Activated naive CD8-positive, alpha-beta T cell treated with anti-CD3 and anti-CD28 coated beads, Interleukin-2, amount 50 U/mL, for 16 hours (primary cell): ENCODE results near the gene FAM53A.
A peak's percentile ranks its signal among the peaks of the same experiment; 100 is the strongest.

Experiments
- DNase-seq: peaks from one replicate; pipeline ENCODE4 v3.0.0-alpha.2; 2020; ENCODE audit warnings: low read depth, low spot score

FAM53A gene, protein sequence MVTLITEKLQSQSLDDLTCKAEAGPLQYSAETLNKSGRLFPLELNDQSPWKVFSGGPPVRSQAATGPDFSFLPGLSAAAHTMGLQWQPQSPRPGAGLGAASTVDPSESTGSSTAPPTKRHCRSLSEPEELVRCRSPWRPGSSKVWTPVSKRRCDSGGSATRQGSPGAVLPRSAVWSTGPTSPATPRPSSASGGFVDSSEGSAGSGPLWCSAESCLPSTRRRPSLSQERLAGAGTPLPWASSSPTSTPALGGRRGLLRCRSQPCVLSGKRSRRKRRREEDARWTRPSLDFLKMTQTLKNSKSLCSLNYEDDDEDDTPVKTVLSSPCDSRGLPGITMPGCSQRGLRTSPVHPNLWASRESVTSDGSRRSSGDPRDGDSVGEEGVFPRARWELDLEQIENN

DNA sequence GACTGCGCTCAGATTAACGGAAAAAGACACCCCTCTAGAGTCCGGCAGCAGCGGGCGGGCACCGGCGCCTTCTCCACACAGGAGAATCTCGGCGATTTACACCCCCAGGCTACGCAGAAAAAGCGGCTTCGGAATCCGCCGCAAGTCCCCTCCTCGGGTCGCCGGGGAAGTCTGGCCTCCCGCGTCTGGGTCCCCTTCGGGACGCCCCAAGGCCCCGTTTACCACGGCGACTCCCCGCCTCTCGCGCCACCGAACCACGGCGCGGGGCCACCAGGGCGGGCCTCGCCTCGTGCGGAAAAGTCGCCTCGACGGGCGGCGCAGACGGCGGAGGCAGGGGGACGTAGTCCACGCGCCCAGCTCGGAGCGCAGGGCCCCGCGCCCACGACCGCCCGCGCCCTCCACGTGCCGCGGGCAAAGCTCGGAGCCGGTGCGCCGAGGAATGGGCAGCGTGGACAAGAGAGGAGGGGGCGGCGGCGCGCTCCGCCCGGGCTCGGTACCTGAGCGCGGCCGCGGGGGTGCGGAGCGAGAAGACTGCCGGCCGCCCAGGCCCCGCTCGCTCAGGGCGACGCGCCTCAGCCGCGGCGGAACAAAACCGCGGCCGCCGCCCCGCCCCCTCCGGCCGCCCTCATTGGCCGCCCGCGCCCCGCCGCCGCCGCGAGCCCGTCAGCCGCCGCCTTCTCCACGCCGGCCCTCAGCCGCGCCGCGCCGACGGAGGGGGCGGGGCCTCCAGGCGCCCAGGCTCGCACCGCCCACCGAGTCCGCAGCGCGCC is at the start of gene FAM53A:
Gene FAM53A (minus strand): TSS at position 578 of the 770 bp plus-strand sequence. CDS start 15,572 bp downstream, outside the sequence.
- no peak for DNase-seq

DNA sequence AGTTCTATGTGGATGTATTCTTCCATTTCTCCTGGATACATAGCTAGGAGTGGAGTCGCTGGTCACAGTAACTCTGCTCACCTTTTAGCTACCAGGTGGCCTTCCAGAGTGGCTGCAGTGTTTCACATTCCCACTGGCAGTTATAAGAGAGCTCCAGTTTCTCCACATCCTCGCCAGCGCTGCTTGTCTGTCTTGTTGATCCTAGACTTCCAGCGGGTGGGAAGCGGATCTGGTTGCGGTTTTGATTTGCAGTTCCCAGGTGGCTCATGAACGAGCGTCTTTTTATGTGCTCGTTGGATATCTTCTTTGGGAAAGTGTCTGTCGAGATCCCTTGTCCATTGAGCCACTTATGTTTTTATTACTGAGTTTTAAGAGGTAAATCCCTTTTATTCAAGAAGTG is 48.8 kb upstream of the FAM53A start:
- no peak for DNase-seq

DNA sequence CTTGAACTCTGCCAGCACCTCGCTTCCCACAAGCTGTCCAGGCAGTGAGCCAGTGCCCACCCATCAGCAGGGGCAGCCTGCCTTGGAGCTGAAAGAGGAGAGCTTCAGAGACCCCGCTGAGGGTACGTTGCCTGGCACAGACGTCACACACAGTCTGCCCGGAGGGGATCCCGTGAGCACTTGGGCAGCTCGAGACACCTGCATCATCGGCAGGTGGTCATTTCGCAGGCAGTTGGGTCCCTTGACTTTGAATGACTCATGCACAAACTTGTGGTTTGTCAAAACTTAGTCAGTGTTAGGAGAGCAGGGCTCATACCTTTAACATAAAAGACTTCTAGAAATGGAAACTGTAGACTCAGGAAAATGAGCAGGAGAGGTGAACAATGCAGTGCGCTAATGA is 47.1 kb upstream of the FAM53A start:
- no peak for DNase-seq

DNA sequence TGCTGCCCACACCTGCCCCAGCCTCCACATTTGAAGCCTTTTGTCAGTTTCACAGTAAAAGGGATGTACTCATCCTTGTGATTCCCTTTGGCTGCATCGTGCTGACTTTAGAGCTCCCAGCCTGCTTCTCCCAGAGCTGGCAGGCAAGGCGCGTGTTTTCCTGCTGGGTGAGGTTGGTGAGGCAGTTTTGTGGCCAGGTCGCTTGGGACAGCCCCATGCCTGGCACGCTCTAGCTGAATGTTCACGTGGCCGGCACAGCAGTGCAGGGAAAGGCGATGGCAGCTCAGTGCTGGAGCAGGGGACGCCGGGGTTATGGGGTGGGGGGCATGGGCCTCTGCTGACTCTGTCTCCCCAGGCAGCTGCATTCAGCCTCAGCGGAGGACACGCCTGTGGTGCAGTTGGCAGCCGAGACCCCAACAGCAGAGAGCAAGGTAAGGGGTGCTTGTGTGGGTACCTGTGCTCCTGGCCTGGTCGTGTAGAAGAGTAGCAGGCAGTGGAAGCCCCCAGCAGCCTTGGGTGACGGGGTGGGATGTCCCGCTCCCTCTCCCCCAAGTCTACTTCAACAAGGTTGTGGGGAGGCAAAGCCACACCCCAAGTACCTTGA is 46.5 kb upstream of the FAM53A start:
- no peak for DNase-seq

DNA sequence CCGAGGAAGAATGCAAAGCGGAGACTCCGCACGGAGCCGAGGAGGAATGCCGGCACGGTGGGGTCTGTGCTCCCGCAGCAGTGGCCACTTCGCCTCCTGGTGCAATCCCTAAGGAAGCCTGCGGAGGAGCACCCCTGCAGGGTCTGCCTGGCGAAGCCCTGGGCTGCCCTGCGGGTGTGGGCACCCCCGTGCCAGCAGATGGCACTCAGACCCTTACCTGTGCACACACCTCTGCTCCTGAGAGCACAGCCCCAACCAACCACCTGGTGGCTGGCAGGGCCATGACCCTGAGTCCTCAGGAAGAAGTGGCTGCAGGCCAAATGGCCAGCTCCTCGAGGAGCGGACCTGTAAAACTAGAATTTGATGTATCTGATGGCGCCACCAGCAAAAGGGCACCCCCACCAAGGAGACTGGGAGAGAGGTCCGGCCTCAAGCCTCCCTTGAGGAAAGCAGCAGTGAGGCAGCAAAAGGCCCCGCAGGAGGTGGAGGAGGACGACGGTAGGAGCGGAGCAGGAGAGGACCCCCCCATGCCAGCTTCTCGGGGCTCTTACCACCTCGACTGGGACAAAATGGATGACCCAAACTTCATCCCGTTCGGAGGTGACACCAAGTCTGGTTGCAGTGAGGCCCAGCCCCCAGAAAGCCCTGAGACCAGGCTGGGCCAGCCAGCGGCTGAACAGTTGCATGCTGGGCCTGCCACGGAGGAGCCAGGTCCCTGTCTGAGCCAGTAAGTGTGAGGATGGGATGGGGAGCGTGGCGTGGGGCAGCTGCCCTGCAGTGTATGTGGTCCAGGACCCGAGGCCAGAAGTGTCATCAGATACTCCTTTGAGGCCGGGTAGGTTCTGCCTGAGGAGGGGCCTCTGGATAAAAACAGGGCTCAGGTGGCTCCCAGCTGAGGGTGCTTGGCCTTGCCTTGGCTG is 44.2 kb upstream of the FAM53A start:
- DNase-seq: no peak

DNA sequence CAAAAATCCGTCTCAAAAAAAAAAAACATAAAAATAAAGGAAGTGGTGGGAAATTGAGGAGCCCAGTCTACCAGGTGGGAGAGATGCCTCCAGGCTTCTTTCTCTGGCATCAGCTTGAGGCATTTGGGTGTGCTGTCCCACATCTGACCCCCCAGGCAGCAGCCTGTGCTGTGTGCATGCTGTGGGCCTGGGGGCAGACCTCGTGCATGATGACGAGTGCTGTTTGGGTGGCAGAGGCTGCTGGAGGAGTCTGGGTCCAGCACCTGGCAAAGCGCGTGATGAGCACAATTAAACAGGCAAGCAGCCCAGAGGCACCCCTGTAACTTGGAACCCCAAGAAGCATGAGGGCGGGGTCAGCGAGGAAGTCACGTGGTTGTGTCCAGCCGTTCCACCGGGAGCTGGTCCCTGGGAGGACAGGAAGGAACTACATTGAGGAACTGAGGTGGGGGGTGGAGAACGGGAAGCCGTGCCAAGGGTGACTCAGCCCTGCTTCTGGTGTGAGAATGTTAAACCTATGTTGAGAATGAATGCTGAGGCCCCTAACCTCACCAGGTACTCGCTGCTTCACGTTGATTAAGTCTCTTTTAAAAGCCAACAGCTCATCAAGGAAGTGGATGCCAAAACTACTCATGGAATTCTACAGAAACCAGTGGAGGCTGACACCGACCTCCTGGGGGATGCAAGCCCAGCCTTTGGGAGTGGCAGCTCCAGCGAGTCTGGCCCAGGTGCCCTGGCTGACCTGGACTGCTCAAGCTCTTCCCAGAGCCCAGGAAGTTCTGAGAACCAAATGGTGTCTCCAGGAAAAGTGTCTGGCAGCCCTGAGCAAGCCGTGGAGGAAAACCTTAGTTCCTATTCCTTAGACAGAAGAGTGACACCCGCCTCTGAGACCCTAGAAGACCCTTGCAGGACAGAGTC is 43.3 kb upstream of the FAM53A start:
- no peak for DNase-seq

DNA sequence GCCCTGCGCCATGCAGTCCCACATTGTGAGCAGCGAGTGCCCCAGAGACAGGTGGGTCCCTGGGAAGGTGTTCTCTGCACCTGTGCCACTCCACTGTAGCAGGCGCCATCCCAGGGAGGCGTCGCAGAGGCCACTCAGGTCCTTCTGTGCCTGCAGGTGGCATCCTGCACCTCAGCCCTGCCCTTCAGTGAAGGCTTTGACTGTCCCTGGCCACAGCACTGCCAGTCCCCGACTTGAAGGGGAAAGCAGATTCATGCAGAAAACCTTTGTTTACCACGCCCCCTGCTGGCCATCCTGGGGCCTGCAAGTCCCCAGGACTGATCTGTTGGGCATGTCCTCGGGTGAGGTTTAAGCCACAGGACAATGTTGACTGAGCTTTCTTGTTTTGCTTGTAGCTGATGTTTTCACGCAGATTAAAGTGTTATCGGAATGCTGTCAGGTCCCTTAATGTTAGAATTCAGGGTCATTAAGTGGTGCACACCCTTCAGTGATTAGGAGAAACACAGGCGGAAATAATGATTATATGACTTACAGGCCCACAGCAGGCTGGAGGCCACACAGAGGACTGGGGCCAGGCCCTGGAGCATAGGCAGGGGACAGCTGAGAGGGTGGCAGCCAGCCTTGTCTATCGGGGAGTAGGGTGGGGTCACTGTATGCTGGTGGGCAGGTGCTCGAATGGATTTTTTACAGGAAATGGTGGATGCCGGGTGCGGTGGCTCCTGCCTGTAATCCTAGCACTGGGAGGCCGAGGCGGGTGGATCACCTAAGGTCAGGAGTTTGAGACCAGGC is 42.2 kb upstream of the FAM53A start:
- peak; percentile 79 for DNase-seq

DNA sequence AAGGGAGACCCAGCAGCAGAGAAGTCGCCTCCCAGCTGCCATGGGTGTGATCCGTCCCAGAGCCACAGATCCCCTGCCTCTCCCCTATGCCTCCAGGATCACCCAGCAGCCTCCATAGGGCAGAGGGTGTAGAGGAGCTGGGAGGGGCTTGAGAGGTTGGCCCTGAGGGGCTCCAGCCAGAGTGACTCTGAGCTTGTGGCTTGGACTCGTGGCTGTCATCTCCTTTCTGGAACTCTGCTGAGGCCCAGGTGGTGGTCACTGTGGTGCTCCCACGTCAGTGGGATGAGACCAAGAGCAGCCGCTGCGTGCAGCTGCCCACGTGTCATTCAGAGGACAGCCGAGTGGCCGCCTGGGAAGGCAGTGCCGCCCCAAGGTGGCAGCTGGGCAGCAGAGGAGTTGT is 41.4 kb upstream of the FAM53A start:
- DNase-seq: no peak

DNA sequence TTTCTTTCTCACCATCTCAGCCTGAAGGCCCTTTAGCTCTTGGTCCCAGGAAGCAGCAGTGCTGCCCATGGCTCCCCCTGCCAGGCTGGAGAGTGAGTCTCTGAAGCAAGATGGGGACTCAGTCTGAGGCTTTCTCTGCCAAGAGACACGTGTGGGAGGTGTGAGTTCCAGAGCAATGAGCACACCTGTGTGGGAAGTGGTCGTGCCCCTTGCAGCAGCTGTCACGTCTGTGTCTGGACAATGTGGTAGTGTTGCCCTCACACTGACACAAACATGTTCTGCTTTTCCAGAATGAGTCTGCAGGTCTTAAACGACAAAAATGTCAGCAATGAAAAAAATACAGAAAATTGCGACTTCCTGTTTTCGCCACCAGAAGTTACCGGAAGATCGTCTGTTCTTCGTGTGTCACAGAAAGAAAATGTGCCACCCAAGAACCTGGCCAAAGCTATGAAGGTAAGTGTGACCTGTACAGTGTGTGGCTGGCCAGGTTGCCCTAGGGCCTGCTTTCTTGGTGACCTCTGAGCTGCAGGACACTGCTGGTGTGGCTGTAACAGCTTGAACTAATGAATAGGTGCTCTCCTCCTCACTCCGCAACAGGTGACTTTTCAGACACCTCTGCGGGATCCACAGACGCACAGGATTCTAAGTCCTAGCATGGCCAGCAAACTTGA is 39.2 kb upstream of the FAM53A start:
- peak; percentile 38 for DNase-seq

DNA sequence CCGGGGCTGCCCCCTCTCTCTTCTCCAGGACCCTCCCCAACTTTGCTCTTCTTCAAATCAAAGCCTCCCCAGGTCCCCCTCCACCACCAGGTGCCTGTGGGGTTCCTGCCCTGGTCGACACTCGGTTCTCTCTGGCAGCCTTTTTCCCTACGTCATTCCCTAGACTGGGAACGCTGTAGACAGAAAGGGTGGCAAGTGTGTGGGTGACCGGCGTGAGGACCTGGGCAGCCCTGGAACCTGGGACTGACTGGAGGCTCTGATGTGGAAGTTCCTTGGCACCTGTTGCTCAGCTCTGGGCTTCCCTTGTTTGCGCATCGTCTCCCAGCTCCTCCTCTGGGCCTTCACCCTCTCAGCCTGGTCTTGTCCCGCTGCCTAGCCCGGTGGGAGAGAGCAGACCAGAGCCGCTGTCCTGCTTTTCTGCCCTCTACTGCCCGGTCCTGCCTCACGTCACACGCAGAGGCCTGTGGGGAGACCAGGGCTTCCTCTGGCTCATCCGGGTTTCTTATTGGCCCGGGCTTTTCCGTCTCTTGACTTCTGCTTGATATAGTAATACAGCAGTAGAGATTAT is 38.5 kb upstream of the FAM53A start:
- no peak for DNase-seq

DNA sequence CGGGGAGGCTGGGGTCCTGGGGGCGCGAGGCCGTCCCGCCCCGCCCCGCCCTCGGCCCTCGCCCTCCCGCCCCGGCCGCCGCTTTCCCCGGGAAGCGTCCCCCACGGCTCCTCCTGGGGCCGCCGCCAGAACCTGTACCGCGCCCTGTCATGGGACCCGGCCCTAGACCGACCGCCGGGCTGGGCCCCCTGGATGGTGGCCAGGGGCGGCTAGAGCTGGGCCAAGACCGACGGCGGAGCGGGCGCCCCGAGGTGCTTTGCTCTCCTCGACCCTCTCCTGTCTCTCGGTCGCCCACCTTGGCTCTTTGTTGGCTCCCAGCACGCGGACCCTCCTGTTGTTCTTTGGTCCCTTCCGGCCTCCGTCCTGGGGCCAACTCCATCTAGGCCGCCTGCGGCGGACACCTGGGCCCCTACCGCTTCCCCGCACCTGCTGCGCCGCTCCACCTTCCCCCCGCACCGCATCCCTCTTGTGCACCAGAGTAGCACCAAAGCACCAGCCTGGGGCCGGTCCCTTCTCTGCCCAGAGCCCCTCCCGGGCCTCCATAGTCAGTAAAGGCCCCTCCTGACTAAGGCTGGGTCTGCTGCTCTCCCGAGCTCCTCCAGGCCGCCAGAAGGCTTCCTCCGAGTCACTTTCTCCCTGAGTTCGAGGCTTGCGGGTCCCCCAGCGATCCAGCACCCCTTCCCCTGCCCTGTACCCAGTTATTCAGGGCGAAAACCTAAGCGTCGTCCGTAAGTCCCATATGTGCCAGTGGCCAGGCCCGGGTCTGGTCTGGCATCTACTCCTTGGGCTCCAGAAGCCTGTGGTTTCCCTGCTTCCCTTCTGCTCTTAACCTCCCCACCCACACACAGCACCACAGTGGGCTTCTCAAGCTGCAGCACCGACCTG is 37.8 kb upstream of the FAM53A start:
- DNase-seq: no peak

DNA sequence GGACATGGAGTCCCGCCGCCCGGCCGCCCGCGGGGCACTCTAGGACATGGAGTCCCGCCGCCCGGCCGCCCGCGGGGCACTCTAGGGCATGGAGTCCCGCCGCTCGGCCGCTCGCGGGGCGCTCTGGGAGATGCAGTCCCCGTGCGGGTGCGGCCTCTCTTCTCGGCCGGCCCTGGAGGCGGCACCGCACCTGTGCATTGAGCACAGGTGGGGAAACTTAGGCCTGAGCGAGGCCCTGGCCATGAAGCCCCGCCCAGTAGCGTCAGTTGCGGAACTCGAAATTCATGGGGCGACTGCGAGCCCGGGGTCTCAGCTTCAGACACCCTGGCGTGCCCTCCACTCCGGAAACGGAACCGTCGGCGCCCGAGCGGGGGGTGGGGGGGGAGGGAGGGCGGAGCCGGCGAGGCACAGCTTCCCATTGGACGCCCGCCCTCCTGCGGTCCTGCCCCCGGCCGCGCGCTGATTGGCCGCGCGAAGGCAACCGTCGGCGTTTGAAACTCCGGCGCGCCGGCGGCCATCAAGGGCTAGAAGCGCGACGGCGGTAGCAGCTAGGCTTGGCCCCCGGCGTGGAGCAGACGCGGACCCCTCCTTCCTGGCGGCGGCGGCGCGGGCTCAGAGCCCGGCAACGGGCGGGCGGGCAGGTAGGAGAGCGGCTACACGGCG is 37.0 kb upstream of the FAM53A start, which contains the start of the genes TACC3 and TMEM129:
Gene TACC3 (plus strand): TSS at position 519 of the 663 bp plus-strand sequence. CDS start 1,901 bp downstream, outside the sequence.
Gene TMEM129 (minus strand): TSS at position 321 of the 663 bp plus-strand sequence. CDS start 486 bp downstream, outside the sequence.
- DNase-seq: peak; percentile 86

DNA sequence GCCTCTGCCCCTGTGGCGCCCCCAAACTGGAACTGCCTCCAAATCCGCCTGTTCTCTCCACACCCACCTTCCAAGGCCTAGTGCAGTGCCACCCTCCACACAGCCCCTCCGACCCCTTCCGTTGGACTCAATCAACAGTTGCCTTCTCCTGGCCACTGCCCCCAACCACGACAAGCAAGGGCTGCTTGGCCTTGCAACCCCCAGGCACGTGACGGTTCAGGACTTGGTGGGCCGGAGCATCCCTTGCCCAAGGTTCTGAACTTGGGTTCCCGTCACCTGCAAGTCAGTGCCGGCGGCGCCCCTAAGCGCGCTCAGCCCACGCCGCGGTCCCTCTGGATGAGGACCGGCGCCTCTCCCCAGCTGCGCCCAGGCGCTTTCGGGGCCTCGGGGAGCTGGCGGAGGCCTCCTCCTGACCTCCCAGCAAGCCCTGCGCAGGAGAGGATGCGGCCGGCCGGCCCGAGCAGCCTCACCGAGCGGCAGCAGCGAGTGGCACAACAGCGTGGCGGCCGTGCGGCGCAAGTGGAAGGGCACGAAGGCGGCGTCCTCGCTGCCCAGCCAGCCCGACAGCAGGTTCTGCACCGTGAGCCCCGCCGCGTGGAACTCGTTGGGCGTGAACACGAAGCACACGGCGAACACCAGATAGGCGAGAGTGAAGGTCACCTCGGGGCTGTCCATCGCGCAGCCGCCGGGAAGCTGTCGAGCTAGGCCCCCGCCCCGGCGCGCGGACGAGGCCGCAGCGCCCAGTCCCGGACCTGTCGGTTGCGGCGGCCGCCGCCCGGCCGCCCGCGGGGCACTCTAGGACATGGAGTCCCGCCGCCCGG is 36.3 kb upstream of the FAM53A start:
- no peak for DNase-seq

DNA sequence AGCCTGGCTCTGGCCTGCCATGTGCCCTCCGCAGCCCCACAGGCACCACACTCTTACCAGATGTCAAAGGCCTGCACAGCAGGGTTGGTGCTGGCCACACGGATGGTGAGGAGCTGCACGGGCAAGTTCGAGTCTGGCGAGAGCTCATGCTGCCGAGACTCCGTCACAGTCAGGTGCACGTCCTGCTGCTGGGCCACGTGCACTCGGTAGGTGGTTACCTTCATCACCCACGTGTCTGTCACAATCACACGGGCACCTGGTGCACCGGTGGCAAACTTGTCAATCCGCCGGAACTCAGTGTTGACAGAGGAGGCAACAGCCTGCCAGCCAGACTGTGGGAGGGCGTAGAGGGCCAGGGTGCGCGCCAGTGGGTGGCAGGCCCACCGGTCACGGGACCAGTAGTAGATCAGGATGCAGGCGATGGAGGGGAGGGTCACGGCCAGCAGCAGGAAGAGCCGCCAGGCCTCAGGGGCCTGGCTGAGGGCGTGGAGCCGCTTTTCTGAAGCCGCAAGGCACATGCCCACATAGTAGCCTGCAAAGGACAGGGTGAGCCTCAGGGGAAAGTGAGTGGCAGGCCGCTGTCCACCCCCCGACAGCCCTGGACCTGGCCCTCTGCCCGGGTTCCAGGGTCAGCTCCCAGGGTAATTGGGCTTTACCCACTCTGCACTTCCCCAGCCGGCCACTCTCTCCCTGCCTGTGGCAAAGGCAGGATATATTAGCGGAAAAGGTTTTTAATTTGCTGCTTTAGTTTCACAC is 34.2 kb upstream of the FAM53A start:
- DNase-seq: no peak
